ENCODE measurements around the gene FBLL1. TPM values are rescaled to one million over a fixed set of nuclear protein-coding genes. Genes with fewer than 3 reads are reported as not detected.

Gene FBLL1
- total and polyA plus RNA-seq, 9 of the 15 experiments (the other 6 are each of a cell fraction or from before 2014, with no cell fraction given) = not detected

- intact Hi-C loops (cut with micrococcal nuclease) (no loop called here), in situ Hi-C loops (cut with MboI) (no loop called here)
- Histone ChIP-seq H3K4me3 (no peak overlapping the region), H4K20me1 (replicated peaks; ENCODE audit: control insufficient read depth, insufficient read depth, low read length) (no peaks in the 10 kb centered on the region), H3K4me2 (ENCODE audit: insufficient read depth, low read length) (no peak overlapping the region), H3K27ac (ENCODE audit: extremely low read depth, low read depth, low read length) (no peak overlapping the region), H3K9me3 (replicated peaks; ENCODE audit: control insufficient read depth, insufficient read depth, low read depth, low read length) (no peaks in the 10 kb centered on the region), H3K36me3 (ENCODE audit: control insufficient read depth, insufficient read depth, low read length) (no peaks in the 10 kb centered on the region), H2AFZ (ENCODE audit: low read depth, low read length) (no peak overlapping the region), H3K9me1 (ENCODE audit: control insufficient read depth, insufficient read depth, low read length) (no peaks in the 10 kb centered on the region), H3K9ac (ENCODE audit: insufficient read depth in 1 of 2, low read depth in 2 of 2, low read length in 2 of 2) (no peak overlapping the region), H3K79me2 (ENCODE audit: control insufficient read depth, insufficient read depth, low read length) (no peaks in the 10 kb centered on the region), H3K27me3 (ENCODE audit: control insufficient read depth in 2 of 2, insufficient read depth in 2 of 2, low read length in 2 of 2) (peaks cover 4 to 42% of the 10 kb centered on the region in 2 experiments; a peak in 4 of 5 replicates), H3K4me1 (replicated peaks in 1 of 2; ENCODE audit: control insufficient read depth in 2 of 2, insufficient read depth in 2 of 2, low read length in 2 of 2) (no peaks in the 10 kb centered on the region)
- POLR2A ChIA-PET = no interaction called here
- CTCF ChIA-PET (ENCODE audit: low intra/inter-chr PET ratio) = no interaction called here
- FAIRE-seq (no peak), DNase-seq (ENCODE audit: extremely low read depth in 1 of 4, low spot score in 3 of 4) (no peak), ATAC-seq (no peak)
- 3% methylated on average over 6 of the region's 6 CpGs for WGBS (ENCODE audit: insufficient coverage, low coverage, missing lambda C conversion rate)
- no TSS peak for BruUV-seq (replicated peaks)
- TF ChIP-seq FOXA3 (CRISPR knock-in tag; conservative IDR thresholded peaks at IDR 0.05 in 1 of 2, IDR thresholded peaks at IDR 0.05 in 1 of 2) = no peak
- no peak for TF ChIP-seq ZNF644 (tag; IDR thresholded peaks at IDR 0.05; ENCODE audit: low read depth)
- no peak for TF ChIP-seq ZNF175 (CRISPR knock-in tag; IDR thresholded peaks at IDR 0.05; ENCODE audit: low read depth)
- TF ChIP-seq CEBPZ (IDR thresholded peaks at IDR 0.05; ENCODE audit: borderline replicate concordance, low read depth, low read length) = no peak
- no peak for TF ChIP-seq KLF10 (CRISPR knock-in tag; IDR thresholded peaks at IDR 0.05)
- no peak for TF ChIP-seq GATAD2B (IDR thresholded peaks at IDR 0.05; ENCODE audit: borderline replicate concordance)
- TF ChIP-seq ETS2 (tag; IDR thresholded peaks at IDR 0.05; ENCODE audit: borderline replicate concordance, poor library complexity, severe bottlenecking) = no peak
- TF ChIP-seq ADNP (tag; IDR thresholded peaks at IDR 0.05) = no peak
- TF ChIP-seq BACH1 (tag; IDR thresholded peaks at IDR 0.05) = no peak
- TF ChIP-seq CC2D1A (IDR thresholded peaks at IDR 0.05) = no peak
- TF ChIP-seq ZKSCAN1 (IDR thresholded peaks at IDR 0.05; ENCODE audit: low read depth, low read length) = no peak
These were observed 3.1 kb downstream of the FBLL1 start for GRCh38 chr5:168531987-168532864.

All from K562 (cell line).